IPS DF 6.9 (cell line): Measurements from ENCODE around the gene RDH8.
"Not testable (repeated sequence)": the region's sequence is repeated elsewhere in the genome, so short reads cannot be mapped to it uniquely, and the experiment has no call there.

ENCODE experiments used
- DNase-seq: peaks from one replicate; pipeline ENCODE4 v3.0.0-alpha.2; 2013; ENCODE audit warnings: low read depth, low spot score
- H3K27ac ChIP-seq: one replicate; pipeline ENCODE4 v1.5.1; 2013; ENCODE audit warnings: low read length, control low read depth
- H3K27me3 ChIP-seq: 2 replicates; pipeline ENCODE4 v1.6.1; 2013; ENCODE audit warnings: mild to moderate bottlenecking, low read length; ENCODE audit not compliant: control insufficient read depth, insufficient read depth
- H3K36me3 ChIP-seq: 2 replicates; pipeline ENCODE4 v1.6.1; 2013; ENCODE audit warnings: low read length; ENCODE audit not compliant: control insufficient read depth, insufficient read depth
- H3K4me1 ChIP-seq: 2 replicates; pipeline ENCODE4 v1.6.1; 2013; ENCODE audit warnings: low read length; ENCODE audit not compliant: control insufficient read depth, insufficient read depth
- H3K4me3 ChIP-seq: 2 replicates; pipeline ENCODE4 v1.5.1; 2013; ENCODE audit warnings: mild to moderate bottlenecking, low read length
- H3K9me3 ChIP-seq: 2 replicates; pipeline ENCODE4 v1.6.1; 2013; ENCODE audit warnings: low read length, inconsistent platforms; ENCODE audit not compliant: control insufficient read depth, insufficient read depth
- WGBS: extraction: QIAGEN DNeasy Blood & Tissue Kit; methylation state at CpG from one replicate; pipeline ENCODE4 v1.1.7; 2013; ENCODE audit warnings: mixed read lengths, missing lambda C conversion rate; ENCODE audit not compliant: insufficient read length, insufficient coverage; 5-methylcytosine and 5-hydroxymethylcytosine counted together

The RDH8 gene

GRCh38 chr19:10013834-10014618, 743 bp downstream of the RDH8 start:
- no CpG with 5 or more reads among the region's 6 CpGs for WGBS
- Histone ChIP-seq H3K9me3 (no peaks in the 10 kb centered on the region), H3K27me3 (peaks cover 7% of the 10 kb centered on the region; the same call in 1 of the 2 replicates), H3K27ac (no peak overlapping the region), H3K4me3 (no peak overlapping the region), H3K4me1 (peaks cover 4% of the 10 kb centered on the region), H3K36me3 (no peaks in the 10 kb centered on the region)
- no peak for DNase-seq

GRCh38 chr19:10018263-10018662, 5.0 kb downstream of the RDH8 start:
- no peaks in the 10 kb centered on the region for H3K4me1 ChIP-seq
- H3K27me3 ChIP-seq = no peaks in the 10 kb centered on the region
- H3K27ac ChIP-seq = no peak overlapping the region
- H3K4me3 ChIP-seq = no peak overlapping the region
- H3K9me3 ChIP-seq = no peaks in the 10 kb centered on the region
- no peak for DNase-seq
- WGBS = no CpG with 5 or more reads among the region's 3 CpGs
- no peaks in the 10 kb centered on the region for H3K36me3 ChIP-seq

GRCh38 chr19:10018786-10019185, 5.5 kb downstream of the RDH8 start:
- Histone ChIP-seq H3K27me3 (no peaks in the 10 kb centered on the region), H3K36me3 (no peaks in the 10 kb centered on the region), H3K4me3 (no peak overlapping the region), H3K4me1 (no peaks in the 10 kb centered on the region), H3K27ac (no peak overlapping the region), H3K9me3 (no peaks in the 10 kb centered on the region)
- WGBS = no CpG with 5 or more reads among the region's 9 CpGs
- no peak for DNase-seq

GRCh38 chr19:10019246-10019645, 6.0 kb downstream of the RDH8 start:
- H3K4me3 ChIP-seq = no peak overlapping the region
- no peaks in the 10 kb centered on the region for H3K27me3 ChIP-seq
- H3K27ac ChIP-seq = no peak overlapping the region
- H3K36me3 ChIP-seq = no peaks in the 10 kb centered on the region
- DNase-seq = no peak
- no peaks in the 10 kb centered on the region for H3K4me1 ChIP-seq
- no peaks in the 10 kb centered on the region for H3K9me3 ChIP-seq
- no CpG with 5 or more reads among the region's 5 CpGs for WGBS

GRCh38 chr19:10020851-10021250, 7.6 kb downstream of the RDH8 start:
- no peaks in the 10 kb centered on the region for H3K36me3 ChIP-seq
- no peaks in the 10 kb centered on the region for H3K9me3 ChIP-seq
- no peak for DNase-seq
- no peaks in the 10 kb centered on the region for H3K27me3 ChIP-seq
- H3K4me3 ChIP-seq = no peak overlapping the region
- H3K4me1 ChIP-seq = no peaks in the 10 kb centered on the region
- no CpG with 5 or more reads among the region's 6 CpGs for WGBS
- H3K27ac ChIP-seq = no peak overlapping the region

GRCh38 chr19:10021446-10021845, 8.2 kb downstream of the RDH8 start:
- Histone ChIP-seq H3K9me3 (no peaks in the 10 kb centered on the region), H3K4me1 (no peaks in the 10 kb centered on the region), H3K27ac (no peak overlapping the region), H3K4me3 (no peak overlapping the region), H3K27me3 (no peaks in the 10 kb centered on the region), H3K36me3 (no peaks in the 10 kb centered on the region)
- DNase-seq = no peak
- WGBS = no CpG with 5 or more reads among the region's 23 CpGs

GRCh38 chr19:10021863-10022262, 8.6 kb downstream of the RDH8 start:
- WGBS = no CpG with 5 or more reads among the region's 2 CpGs
- Histone ChIP-seq H3K27ac (no peak overlapping the region), H3K36me3 (no peaks in the 10 kb centered on the region), H3K27me3 (no peaks in the 10 kb centered on the region), H3K4me1 (no peaks in the 10 kb centered on the region), H3K9me3 (no peaks in the 10 kb centered on the region), H3K4me3 (no peak overlapping the region)
- no peak for DNase-seq

GRCh38 chr19:10023096-10023495, 9.8 kb downstream of the RDH8 start:
- not testable (repeated sequence) for H3K9me3 ChIP-seq, H3K4me1 ChIP-seq, H3K36me3 ChIP-seq, H3K27ac ChIP-seq, H3K27me3 ChIP-seq, H3K4me3 ChIP-seq, DNase-seq
- WGBS = no CpG with 5 or more reads among the region's 5 CpGs

GRCh38 chr19:10026744-10027143, 13.5 kb downstream of the RDH8 start:
- Histone ChIP-seq H3K27me3 (no peaks in the 10 kb centered on the region), H3K4me3 (no peak overlapping the region), H3K9me3 (no peaks in the 10 kb centered on the region), H3K36me3 (no peaks in the 10 kb centered on the region), H3K27ac (no peak overlapping the region), H3K4me1 (peaks cover 1% of the 10 kb centered on the region; the same call in 1 of the 2 replicates)
- no peak for DNase-seq
- no CpG with 5 or more reads among the region's 3 CpGs for WGBS

- H3K4me3 ChIP-seq = no peak overlapping the region
- no CpG with 5 or more reads among the region's 29 CpGs for whole genome bisulfite sequencing
- peak; percentile 97 for DNase-seq
- H3K27ac ChIP-seq = no peak overlapping the region
- H3K27me3 ChIP-seq = no peaks in the 10 kb centered on the region
- no peaks in the 10 kb centered on the region for H3K9me3 ChIP-seq
- H3K36me3 ChIP-seq = no peaks in the 10 kb centered on the region
- H3K4me1 ChIP-seq = peaks cover 1% of the 10 kb centered on the region; the same call in 1 of the 2 replicates
Measured at GRCh38 chr19:10027158-10027997, 14.1 kb downstream of the RDH8 start.
